IMR-90 (cell line): ENCODE data around the gene TTLL9. TPM values are rescaled to one million over a fixed set of nuclear protein-coding genes. Genes with fewer than 3 reads are reported as not detected.
A peak's percentile ranks its signal among the peaks of the same experiment; 100 is the strongest.

Experiments
- ATAC-seq: fragments of 200-7000 bp; cut with Tn5 transposase; 2 replicates; pipeline ENCODE4 v1.9.1; 2020; ENCODE audit warnings: low read depth, mild to moderate bottlenecking, moderate library complexity
- BruUV-seq: library from RNA; stranded (reverse); fragments of 400-500 nt; replicated peaks from 2 replicates; lab custom pipeline; 2021; lab: Mats Ljungman, UMichigan
- CTCF ChIA-PET: fragments of 300-600 bp; formaldehyde crosslinking; extraction: SDS; loops from one replicate; lab custom pipeline; 2021; ENCODE audit warnings: antibody characterized with exemption; lab: Yijun Ruan, JAX
- POLR2A ChIA-PET: fragments of 300-600 bp; sonication (Branson Sonifier 250); formaldehyde crosslinking; loops from one replicate; lab custom pipeline; 2022; ENCODE audit warnings: antibody characterized with exemption; ENCODE audit not compliant: unreplicated experiment; lab: Charles Lee
- DNase-seq: peaks from one replicate; pipeline ENCODE4 v3.0.0; 2013
- H2AFZ ChIP-seq: replicated peaks from 2 replicates; pipeline ENCODE3; 2013; ENCODE audit warnings: low read length, mild to moderate bottlenecking; ENCODE audit not compliant: poor library complexity
- H2AK5ac ChIP-seq: 2 replicates; pipeline ENCODE4 v1.6.1; 2013; ENCODE audit warnings: low read depth, low read length, inconsistent platforms
- H2AK9ac ChIP-seq: replicated peaks from 2 replicates; pipeline ENCODE3; 2013; ENCODE audit warnings: mild to moderate bottlenecking, low read depth, low read length, moderate library complexity; ENCODE audit not compliant: poor library complexity
- H2BK120ac ChIP-seq: 2 replicates; pipeline ENCODE4 v1.6.1; 2013; ENCODE audit warnings: low read depth, low read length, inconsistent platforms
- H2BK15ac ChIP-seq: 3 replicates; pipeline ENCODE4 v1.6.1; 2013; ENCODE audit warnings: low read depth, low read length, inconsistent platforms
- H2BK20ac ChIP-seq: 2 replicates; pipeline ENCODE4 v1.6.1; 2013; ENCODE audit warnings: low read depth, mild to moderate bottlenecking, inconsistent platforms, low read length, moderate library complexity
- H2BK5ac ChIP-seq: 2 replicates; pipeline ENCODE4 v1.6.1; 2013; ENCODE audit warnings: mild to moderate bottlenecking, low read depth, low read length, inconsistent platforms; ENCODE audit not compliant: poor library complexity, severe bottlenecking
- H3K14ac ChIP-seq: replicated peaks from 2 replicates; pipeline ENCODE4 v1.6.1; 2013; ENCODE audit warnings: low read depth, low read length, inconsistent platforms
- H3K18ac ChIP-seq: 2 replicates; pipeline ENCODE4 v1.6.1; 2013; ENCODE audit warnings: low read depth, low read length, control low read depth
- H3K23ac ChIP-seq: 2 replicates; pipeline ENCODE4 v1.6.1; 2013; ENCODE audit warnings: low read depth, low read length, inconsistent platforms
- H3K27ac ChIP-seq: 2 replicates; pipeline ENCODE4 v1.5.1; 2013; ENCODE audit warnings: mild to moderate bottlenecking, control low read depth, low read length; ENCODE audit not compliant: insufficient read depth
- H3K27me3 ChIP-seq: 2 replicates; pipeline ENCODE4 v1.6.1; 2013; ENCODE audit warnings: low read length; ENCODE audit not compliant: control insufficient read depth, insufficient read depth
- H3K36me3 ChIP-seq: 2 replicates; pipeline ENCODE4 v1.6.1; 2013; ENCODE audit warnings: low read length, mixed read lengths; ENCODE audit not compliant: control insufficient read depth, insufficient read depth
- H3K4ac ChIP-seq: 2 replicates; pipeline ENCODE4 v1.6.1; 2013; ENCODE audit warnings: low read depth, low read length, inconsistent platforms
- H3K4me1 ChIP-seq: 2 replicates; pipeline ENCODE4 v1.6.1; 2013; ENCODE audit warnings: low read length, mixed read lengths; ENCODE audit not compliant: control insufficient read depth, insufficient read depth
- H3K4me2 ChIP-seq: 2 replicates; pipeline ENCODE4 v1.6.1; 2013; ENCODE audit warnings: low read depth, mild to moderate bottlenecking, control low read depth, low read length, moderate library complexity
- H3K4me3 ChIP-seq: 2 replicates; pipeline ENCODE4 v1.5.1; 2013; ENCODE audit warnings: low read depth, mild to moderate bottlenecking, control low read depth, low read length, moderate library complexity; ENCODE audit not compliant: insufficient read depth
- H3K56ac ChIP-seq: 2 replicates; pipeline ENCODE4 v1.6.1; 2013; ENCODE audit warnings: low read length, inconsistent platforms; ENCODE audit not compliant: insufficient read depth; ENCODE audit errors: extremely low read depth
- H3K79me1 ChIP-seq, 2 experiments: 2 replicates each; pipeline ENCODE4 v1.6.1; 2013; ENCODE audit warnings: low read length in 2 of 2, inconsistent platforms in 1 of 2, low read depth in 1 of 2
- H3K9ac ChIP-seq: 2 replicates; pipeline ENCODE4 v1.6.1; 2013; ENCODE audit warnings: low read depth, low read length, control low read depth
- H3K9me1 ChIP-seq: 2 replicates; pipeline ENCODE4 v1.6.1; 2013; ENCODE audit warnings: low read length, inconsistent platforms; ENCODE audit not compliant: insufficient read depth
- H3K9me3 ChIP-seq: 2 replicates; pipeline ENCODE4 v1.6.1; 2013; ENCODE audit warnings: low read length; ENCODE audit not compliant: control insufficient read depth, insufficient read depth
- H4K20me1 ChIP-seq: 2 replicates; pipeline ENCODE4 v1.6.1; 2013; ENCODE audit warnings: low read length, inconsistent platforms; ENCODE audit not compliant: insufficient read depth
- H4K5ac ChIP-seq: 2 replicates; pipeline ENCODE4 v1.6.1; 2013; ENCODE audit warnings: mild to moderate bottlenecking, low read depth, low read length, control low read depth
- H4K8ac ChIP-seq, 2 experiments: 2 replicates each; pipeline ENCODE4 v1.6.1; 2013; ENCODE audit warnings: low read depth in 2 of 2, low read length in 2 of 2, control low read depth in 1 of 2, inconsistent platforms in 1 of 2
- H4K91ac ChIP-seq: 2 replicates; pipeline ENCODE4 v1.6.1; 2013; ENCODE audit warnings: low read depth, low read length, inconsistent platforms; ENCODE audit not compliant: insufficient read depth
- BHLHE40 ChIP-seq: fragments of 150-350 bp; IDR thresholded peaks from 2 replicates; pipeline ENCODE4 v1.6.1; 2016; ENCODE audit warnings: mild to moderate bottlenecking, low read depth, low read length
- CEBPB ChIP-seq: IDR thresholded peaks from 2 replicates; pipeline ENCODE4 v1.6.1; 2012; ENCODE audit warnings: low read depth, low read length, improper control_type of control experiment
- CHD1 ChIP-seq: IDR thresholded peaks from 2 replicates; pipeline ENCODE4 v1.6.1; 2012; ENCODE audit warnings: low read depth, low read length, improper control_type of control experiment
- CTCF ChIP-seq: conservative IDR thresholded peaks from 2 replicates; pipeline ENCODE4 v1.5.1; 2012; ENCODE audit warnings: mild to moderate bottlenecking, low read depth, low read length, improper control_type of control experiment
- ELK1 ChIP-seq: fragments of 150-350 bp; IDR thresholded peaks from 2 replicates; pipeline ENCODE4 v1.6.1; 2016; ENCODE audit warnings: low read depth, mild to moderate bottlenecking, low read length, moderate library complexity, borderline replicate concordance
- FOS ChIP-seq: fragments of 150-350 bp; IDR thresholded peaks from 2 replicates; pipeline ENCODE4 v1.6.1; 2016; ENCODE audit warnings: low read depth, low read length
- MAZ ChIP-seq: IDR thresholded peaks from 2 replicates; pipeline ENCODE4 v1.6.1; 2012; ENCODE audit warnings: low read depth, mild to moderate bottlenecking, low read length, improper control_type of control experiment, moderate library complexity, borderline replicate concordance
- MXI1 ChIP-seq: IDR thresholded peaks from 2 replicates; pipeline ENCODE4 v1.6.1; 2012; ENCODE audit warnings: low read depth, mild to moderate bottlenecking, low read length, moderate library complexity, borderline replicate concordance
- NFE2L2 ChIP-seq: fragments of 150-350 bp; IDR thresholded peaks from 2 replicates; pipeline ENCODE4 v1.6.1; 2016; ENCODE audit warnings: low read depth, mild to moderate bottlenecking, low read length
- POLR2A ChIP-seq: IDR thresholded peaks from 2 replicates; pipeline ENCODE4 v1.6.1; 2012; ENCODE audit warnings: mild to moderate bottlenecking, low read depth, low read length
- RCOR1 ChIP-seq: IDR thresholded peaks from 2 replicates; pipeline ENCODE4 v1.6.1; 2012; ENCODE audit warnings: mild to moderate bottlenecking, low read length, improper control_type of control experiment; ENCODE audit not compliant: insufficient replicate concordance
- RFX5 ChIP-seq: IDR thresholded peaks from 2 replicates; pipeline ENCODE4 v1.8.0; 2012; ENCODE audit warnings: low read depth, mild to moderate bottlenecking, low read length, moderate library complexity
- SMC3 ChIP-seq: fragments of 150-350 bp; IDR thresholded peaks from 2 replicates; pipeline ENCODE4 v1.6.1; 2016; ENCODE audit warnings: low read depth, mild to moderate bottlenecking, antibody characterized with exemption, low read length, moderate library complexity
- WGBS, 2 experiments: methylation state at CpG; one replicate each; pipeline versions ENCODE4 v1.1.5 to v1.1.7; 2013; ENCODE audit warnings: missing lambda C conversion rate in 2 of 2; ENCODE audit not compliant: insufficient read length in 1 of 2; ENCODE audit errors: extremely low coverage in 2 of 2; 5-methylcytosine and 5-hydroxymethylcytosine counted together
- dilution Hi-C: fragments of 300-500 bp; cut with HindIII; formaldehyde crosslinking; loops from one replicate; pipeline ENCODE4 v1.14.3; 2018; ENCODE audit warnings: low sequenced_read_pairs; ENCODE audit not compliant: unreplicated experiment
- in situ Hi-C: fragments of 300-500 bp; cut with MboI; formaldehyde crosslinking; loops from 3 replicates; pipeline ENCODE4 v1.14.3; 2019; ENCODE audit warnings: low sequenced_read_pairs, inconsistent platforms, mixed read lengths
- intact Hi-C: fragments of 100-400 bp; cut with micrococcal nuclease; formaldehyde crosslinking; loops from 2 replicates; pipeline ENCODE4 v1.10.0; 2022
- polyA plus RNA-seq, 3 experiments: library from polyadenylated mRNA; depleted of rRNA; stranded (reverse); fragments of >200 nt; gene quantifications; 2 replicates each; pipeline ENCODE4 v1.2.3, GENCODE V29; 2012; ENCODE audit warnings: low replicate concordance in 1 of 3
- total RNA-seq: library from RNA; depleted of rRNA; stranded (reverse); fragments of >200 nt; gene quantifications from 2 replicates; pipeline ENCODE4 v1.2.3, GENCODE V29; 2012

Gene TTLL9
- total and polyA plus RNA-seq, 2 of the 4 experiments (the other 2 are of a cell fraction) = not detected

GRCh38 chr20:31824125-31824485 is 46.3 kb upstream of the TTLL9 start:
- Histone ChIP-seq H3K9ac (no peak overlapping the region), H4K91ac (no peak overlapping the region), H3K4me1 (no peaks in the 10 kb centered on the region), H2AK5ac (no peak overlapping the region), H2AK9ac (peak overlapping the region; percentile 31), H3K9me3 (no peaks in the 10 kb centered on the region), H3K36me3 (no peaks in the 10 kb centered on the region), H2BK20ac (no peak overlapping the region), H3K9me1 (no peaks in the 10 kb centered on the region), H4K20me1 (no peaks in the 10 kb centered on the region), H2AFZ (no peak overlapping the region), H2BK5ac (no peak overlapping the region), H4K5ac (no peak overlapping the region), H3K4me3 (no peak overlapping the region), H3K18ac (no peak overlapping the region), H3K4me2 (no peak overlapping the region), H2BK15ac (no peak overlapping the region), H3K4ac (no peak overlapping the region), H4K8ac (no peak overlapping the region), H3K23ac (no peak overlapping the region), H3K27ac (no peak overlapping the region), H3K56ac (no peak overlapping the region), H3K14ac (no peak overlapping the region), H3K79me1 (no peaks in the 10 kb centered on the region; a peak in 1 of 4 replicates), H3K27me3 (no peaks in the 10 kb centered on the region; the same call in 1 of the 2 replicates), H2BK120ac (no peak overlapping the region)
- ATAC-seq (no peak), DNase-seq (no peak)
- WGBS, 2 experiments = no CpG with 5 or more reads among the region's 4 CpGs
- CTCF ChIA-PET = interaction anchor here (1.1 to 1.2 kb wide), 2 partner anchors 10 to 23 kb away, joined by 4 to 7 read pairs; no protein-coding TSS in a partner anchor
- POLR2A ChIA-PET = no interaction called here
- no peak for TF ChIP-seq CHD1
- no peak for TF ChIP-seq RCOR1
- no peak for TF ChIP-seq SMC3
- no peak for TF ChIP-seq FOS
- TF ChIP-seq CTCF = no peak
- TF ChIP-seq POLR2A = no peak
- no peak for TF ChIP-seq MAZ
- no peak for TF ChIP-seq NFE2L2
- TF ChIP-seq ELK1 = no peak
- no peak for TF ChIP-seq BHLHE40
- TF ChIP-seq RFX5 = no peak
- TF ChIP-seq MXI1 = no peak
- TF ChIP-seq CEBPB = no peak
- in situ Hi-C loops (loop anchor here (5.0 to 10.0 kb wide), 2 partner anchors 131 to 208 kb away; partner anchors contain the start of gene PDRG1), intact Hi-C loops (loop anchor here (5.0 kb wide), 1 partner anchor 383 kb away; the partner anchor contains the start of genes PLAGL2 and POFUT1), dilution Hi-C loops (no loop called here)
- no TSS peak for BruUV-seq
